NOMO-1 treated with DMSO at 0.1 percent for 48 hours (cell line): ENCODE data around the gene ADAMTS10.
A peak's percentile ranks its signal among the peaks of the same experiment; 100 is the strongest.
"Not testable (repeated sequence)": the region's sequence is repeated elsewhere in the genome, so short reads cannot be mapped to it uniquely, and the experiment has no call there.

Experiments used
- DNase-seq: peaks from one replicate; lab custom pipeline; 2025; ENCODE audit not compliant: unreplicated experiment; lab: John Stamatoyannopoulos, UW

The ADAMTS10 gene

GRCh38 chr19:8595651-8596050, 14.9 kb downstream of the ADAMTS10 start:
- DNase-seq, result no peak

GRCh38 chr19:8593931-8594330, 16.6 kb downstream of the ADAMTS10 start:
- DNase-seq, result no peak

- no peak for DNase-seq
Observed at GRCh38 chr19:8592231-8593009, 18.1 kb downstream of the ADAMTS10 start.

- DNase-seq, result no peak
Observed at GRCh38 chr19:8589177-8589714, 21.3 kb downstream of the ADAMTS10 start.

GRCh38 chr19:8585894-8586750, 24.4 kb downstream of the ADAMTS10 start:
- DNase-seq, result no peak

- DNase-seq, result no peak
Observed at GRCh38 chr19:8584965-8585893, 25.3 kb downstream of the ADAMTS10 start.

- peak; percentile 78 for DNase-seq
Observed at GRCh38 chr19:8580710-8581281, 29.7 kb downstream of the ADAMTS10 start.

GRCh38 chr19:8578642-8579265, 31.8 kb downstream of the ADAMTS10 start:
- peak; percentile 63 for DNase-seq

- DNase-seq, result no peak
Observed at GRCh38 chr19:8577741-8578140, 32.8 kb downstream of the ADAMTS10 start.

- DNase-seq, result peak; percentile 62
Observed at GRCh38 chr19:8577247-8577646, 33.3 kb downstream of the ADAMTS10 start, which contains the start of gene MYO1F. Gene MYO1F (minus strand): TSS chr19:8577442. CDS start chr19:8577309, 133 bp downstream.

- DNase-seq, result peak; percentile 86
Observed at GRCh38 chr19:8576273-8576993, 34.1 kb downstream of the ADAMTS10 start.

GRCh38 chr19:8575467-8575997, 35.0 kb downstream of the ADAMTS10 start:
- DNase-seq, result peak; percentile 41

GRCh38 chr19:8574619-8574922, 35.9 kb downstream of the ADAMTS10 start:
- not testable (repeated sequence) for DNase-seq

- no peak for DNase-seq
Observed at GRCh38 chr19:8573316-8573715, 37.2 kb downstream of the ADAMTS10 start.

- peak; percentile 93 for DNase-seq
Observed at GRCh38 chr19:8571006-8571411, 39.5 kb downstream of the ADAMTS10 start.

GRCh38 chr19:8569066-8569771, 41.3 kb downstream of the ADAMTS10 start:
- DNase-seq, result peak; percentile 99

- peak; percentile 65 for DNase-seq
Observed at GRCh38 chr19:8567522-8568172, 42.9 kb downstream of the ADAMTS10 start.

- no peak for DNase-seq
Observed at GRCh38 chr19:8566855-8567254, 43.7 kb downstream of the ADAMTS10 start.
